B cell (primary cell): ENCODE measurements around the gene MRNIP.

Source experiments
- EZH2 ChIP-seq: IDR thresholded peaks from 2 replicates; pipeline ENCODE4 v1.6.1; 2012; ENCODE audit warnings: borderline replicate concordance, low read depth, mild to moderate bottlenecking, moderate library complexity, low read length; ENCODE audit not compliant: insufficient read depth, poor library complexity, severe bottlenecking
- TF ChIP-seq, protein P1 (sequence below): fragments of 200-600 bp; IDR thresholded peaks from one replicate; pipeline ENCODE4 v1.8.0; 2022; ENCODE audit warnings: antibody characterized with exemption, mild to moderate bottlenecking

DNA sequence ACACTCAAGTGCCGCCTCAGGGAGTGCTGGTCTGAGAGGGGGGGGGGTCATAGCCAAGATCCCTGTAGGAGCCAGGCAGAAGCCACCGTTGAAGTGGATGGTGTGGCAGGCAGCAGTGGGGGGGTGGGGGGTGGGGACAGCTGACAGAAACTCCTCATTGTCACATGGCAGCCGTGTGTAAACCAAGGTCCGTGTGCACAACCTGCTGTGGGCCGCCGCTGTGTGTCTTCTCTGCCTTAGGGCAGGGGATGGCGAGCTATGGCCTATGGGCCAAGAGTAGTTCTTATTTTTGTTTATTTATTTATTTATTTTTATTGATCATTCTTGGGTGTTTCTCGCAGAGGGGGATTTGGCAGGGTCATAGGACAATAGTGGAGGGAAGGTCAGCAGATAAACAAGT is 24.5 kb downstream of the MRNIP start:
- no peak for TF ChIP-seq EZH2
- TF ChIP-seq, protein P1, sequence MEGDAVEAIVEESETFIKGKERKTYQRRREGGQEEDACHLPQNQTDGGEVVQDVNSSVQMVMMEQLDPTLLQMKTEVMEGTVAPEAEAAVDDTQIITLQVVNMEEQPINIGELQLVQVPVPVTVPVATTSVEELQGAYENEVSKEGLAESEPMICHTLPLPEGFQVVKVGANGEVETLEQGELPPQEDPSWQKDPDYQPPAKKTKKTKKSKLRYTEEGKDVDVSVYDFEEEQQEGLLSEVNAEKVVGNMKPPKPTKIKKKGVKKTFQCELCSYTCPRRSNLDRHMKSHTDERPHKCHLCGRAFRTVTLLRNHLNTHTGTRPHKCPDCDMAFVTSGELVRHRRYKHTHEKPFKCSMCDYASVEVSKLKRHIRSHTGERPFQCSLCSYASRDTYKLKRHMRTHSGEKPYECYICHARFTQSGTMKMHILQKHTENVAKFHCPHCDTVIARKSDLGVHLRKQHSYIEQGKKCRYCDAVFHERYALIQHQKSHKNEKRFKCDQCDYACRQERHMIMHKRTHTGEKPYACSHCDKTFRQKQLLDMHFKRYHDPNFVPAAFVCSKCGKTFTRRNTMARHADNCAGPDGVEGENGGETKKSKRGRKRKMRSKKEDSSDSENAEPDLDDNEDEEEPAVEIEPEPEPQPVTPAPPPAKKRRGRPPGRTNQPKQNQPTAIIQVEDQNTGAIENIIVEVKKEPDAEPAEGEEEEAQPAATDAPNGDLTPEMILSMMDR, result no peak
